ENCODE measurements around the gene DSCAM. TPM values are rescaled to one million over a fixed set of nuclear protein-coding genes. Genes with fewer than 3 reads are reported as not detected.

DSCAM gene
- total and polyA plus RNA-seq, 8 donors, result 0.37 TPM; not detected in 7

- TF ChIP-seq POLR2AphosphoS5 (IDR thresholded peaks at IDR 0.05) (no peak), POLR2A (IDR thresholded peaks at IDR 0.05) (no peak), EP300 (IDR thresholded peaks at IDR 0.05) (no peak), CTCF (IDR thresholded peaks at IDR 0.05) (no peak)
- Histone ChIP-seq H3K9me3 (no peaks in the 10 kb centered on the region), H3K36me3 (no peaks in the 10 kb centered on the region), H3K4me3 (no peak overlapping the region), H3K27me3 (no peaks in the 10 kb centered on the region), H3K4me1 (no peaks in the 10 kb centered on the region), H3K27ac (no peak overlapping the region)
- intact Hi-C loops (cut with DNase I; ENCODE audit: low total_unique reads), result no loop called here
- 85 to 100% (median 96%) methylated on average over 1 of the region's 1 CpG for WGBS, 5 donors
- DNase-seq, result no peak
These were observed 140.8 kb downstream of the DSCAM start for GRCh38 chr21:40706176-40706575.

GRCh38 chr21:40704141-40704540 lies 142.8 kb downstream of the DSCAM start:
- intact Hi-C loops (cut with DNase I; ENCODE audit: low total_unique reads), result no loop called here
- H3K27ac ChIP-seq, result no peak overlapping the region
- 78 to 88% (median 82%) methylated on average over 3 of the region's 3 CpGs for WGBS, 5 donors
- no peaks in the 10 kb centered on the region for H3K27me3 ChIP-seq
- H3K36me3 ChIP-seq, result no peaks in the 10 kb centered on the region
- no peak for TF ChIP-seq POLR2A (IDR thresholded peaks at IDR 0.05)
- TF ChIP-seq CTCF (IDR thresholded peaks at IDR 0.05), result no peak
- TF ChIP-seq POLR2AphosphoS5 (IDR thresholded peaks at IDR 0.05), result no peak
- no peak for TF ChIP-seq EP300 (IDR thresholded peaks at IDR 0.05)
- H3K4me1 ChIP-seq, result no peaks in the 10 kb centered on the region
- H3K4me3 ChIP-seq, result no peak overlapping the region
- DNase-seq, result no peak
- H3K9me3 ChIP-seq, result peaks cover 0 to 9% (median 3%) of the 10 kb centered on the region in 4 donors

GRCh38 chr21:40699366-40699765 lies 147.6 kb downstream of the DSCAM start:
- Histone ChIP-seq H3K9me3 (peaks cover 0 to 9% (median 3%) of the 10 kb centered on the region in 4 donors), H3K36me3 (no peaks in the 10 kb centered on the region), H3K4me1 (no peaks in the 10 kb centered on the region), H3K27me3 (no peaks in the 10 kb centered on the region), H3K4me3 (no peak overlapping the region), H3K27ac (no peak overlapping the region)
- TF ChIP-seq POLR2A (IDR thresholded peaks at IDR 0.05) (no peak), CTCF (IDR thresholded peaks at IDR 0.05) (no peak), EP300 (IDR thresholded peaks at IDR 0.05) (no peak), POLR2AphosphoS5 (IDR thresholded peaks at IDR 0.05) (no peak)
- intact Hi-C loops (cut with DNase I; ENCODE audit: low total_unique reads), result no loop called here
- 64 to 78% (median 74%) methylated on average over 3 of the region's 3 CpGs for WGBS, 5 donors
- no peak for DNase-seq

GRCh38 chr21:40696246-40696645 lies 150.7 kb downstream of the DSCAM start:
- TF ChIP-seq POLR2AphosphoS5 (IDR thresholded peaks at IDR 0.05) (no peak), POLR2A (IDR thresholded peaks at IDR 0.05) (no peak), EP300 (IDR thresholded peaks at IDR 0.05) (no peak), CTCF (IDR thresholded peaks at IDR 0.05) (no peak)
- 79 to 95% (median 83%) methylated on average over 3 to 6 of the region's 6 CpGs for WGBS, 5 donors
- intact Hi-C loops (cut with DNase I; ENCODE audit: low total_unique reads), result no loop called here
- DNase-seq, result no peak
- no peaks in the 10 kb centered on the region for H3K36me3 ChIP-seq
- H3K27me3 ChIP-seq, result no peaks in the 10 kb centered on the region
- peaks cover 0 to 9% (median 3%) of the 10 kb centered on the region in 4 donors for H3K9me3 ChIP-seq
- no peak overlapping the region for H3K27ac ChIP-seq
- H3K4me1 ChIP-seq, result no peaks in the 10 kb centered on the region
- H3K4me3 ChIP-seq, result no peak overlapping the region
